ENCODE results near the gene CPED1.

DNA sequence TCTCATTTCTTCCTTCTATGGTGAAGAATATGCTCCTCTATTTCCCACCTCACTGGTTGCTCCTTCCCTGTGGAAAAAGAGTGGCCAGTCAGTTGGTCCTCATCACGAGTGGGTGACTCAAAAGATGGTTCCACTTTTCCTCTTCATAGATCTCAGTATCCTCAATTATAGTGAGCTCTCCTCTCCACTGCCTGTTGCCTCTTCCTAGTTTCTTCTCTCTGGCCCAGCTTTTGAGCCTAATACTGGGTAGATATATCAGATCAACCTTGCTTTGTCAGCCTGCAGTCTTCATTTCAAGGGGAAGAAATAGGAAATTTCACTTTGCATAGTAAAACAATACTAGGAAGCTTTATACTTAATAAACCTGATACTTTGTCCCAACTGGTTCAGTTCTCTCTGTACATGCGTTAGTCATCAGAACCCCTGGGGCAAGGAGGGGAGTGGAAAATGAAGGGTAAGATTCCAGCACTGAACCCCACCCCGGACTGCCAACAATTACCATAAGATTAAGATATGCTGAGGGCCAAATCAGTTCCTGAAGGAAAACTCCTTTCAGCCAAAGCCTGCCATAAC, 324.8 kb downstream of the CPED1 start:
- TF ChIP-seq, protein P1, sequence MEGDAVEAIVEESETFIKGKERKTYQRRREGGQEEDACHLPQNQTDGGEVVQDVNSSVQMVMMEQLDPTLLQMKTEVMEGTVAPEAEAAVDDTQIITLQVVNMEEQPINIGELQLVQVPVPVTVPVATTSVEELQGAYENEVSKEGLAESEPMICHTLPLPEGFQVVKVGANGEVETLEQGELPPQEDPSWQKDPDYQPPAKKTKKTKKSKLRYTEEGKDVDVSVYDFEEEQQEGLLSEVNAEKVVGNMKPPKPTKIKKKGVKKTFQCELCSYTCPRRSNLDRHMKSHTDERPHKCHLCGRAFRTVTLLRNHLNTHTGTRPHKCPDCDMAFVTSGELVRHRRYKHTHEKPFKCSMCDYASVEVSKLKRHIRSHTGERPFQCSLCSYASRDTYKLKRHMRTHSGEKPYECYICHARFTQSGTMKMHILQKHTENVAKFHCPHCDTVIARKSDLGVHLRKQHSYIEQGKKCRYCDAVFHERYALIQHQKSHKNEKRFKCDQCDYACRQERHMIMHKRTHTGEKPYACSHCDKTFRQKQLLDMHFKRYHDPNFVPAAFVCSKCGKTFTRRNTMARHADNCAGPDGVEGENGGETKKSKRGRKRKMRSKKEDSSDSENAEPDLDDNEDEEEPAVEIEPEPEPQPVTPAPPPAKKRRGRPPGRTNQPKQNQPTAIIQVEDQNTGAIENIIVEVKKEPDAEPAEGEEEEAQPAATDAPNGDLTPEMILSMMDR (conservative IDR thresholded peaks at IDR 0.05; ENCODE audit: low read depth in 2 of 2), result no peak
- no peak for TF ChIP-seq EZH2 (IDR thresholded peaks at IDR 0.05; ENCODE audit: low read depth, unreplicated experiment)
- no peak for TF ChIP-seq POLR2AphosphoS5 (IDR thresholded peaks at IDR 0.05; ENCODE audit: low read depth)
- no peak for TF ChIP-seq JUNB (IDR thresholded peaks at IDR 0.05; ENCODE audit: unreplicated experiment)
- no peak for TF ChIP-seq EZH2phosphoT487 (IDR thresholded peaks at IDR 0.05; ENCODE audit: unreplicated experiment)
- no peak for TF ChIP-seq REST (IDR thresholded peaks at IDR 0.05; ENCODE audit: unreplicated experiment)
- no peak for TF ChIP-seq CREB1 (CRISPR knock-in tag; IDR thresholded peaks at IDR 0.05; ENCODE audit: low read depth)

Data from GM23338 (cell line).